Epithelial cell of proximal tubule (primary cell): ENCODE measurements around the gene PPFIA1. TPM values are rescaled to one million over a fixed set of nuclear protein-coding genes. Genes with fewer than 3 reads are reported as not detected.
A peak's percentile ranks its signal among the peaks of the same experiment; 100 is the strongest.

Source experiments
- DNase-seq: peaks from one replicate; pipeline ENCODE4 v3.0.0-alpha.2; 2011; ENCODE audit warnings: low read depth
- H3K4me3 ChIP-seq: 2 replicates; pipeline ENCODE4 v1.5.1; 2011; ENCODE audit warnings: low read depth, mild to moderate bottlenecking, low read length
- total RNA-seq: library from RNA; depleted of rRNA; stranded (reverse); fragments of >200 nt; gene quantifications from 2 replicates; pipeline ENCODE4 v1.2.3, GENCODE V29; 2015
- TF ChIP-seq, protein P1 (sequence below): conservative IDR thresholded peaks from 2 replicates; pipeline ENCODE4 v1.5.1; 2012; ENCODE audit warnings: low read depth, mild to moderate bottlenecking, low read length

Gene PPFIA1
- total RNA-seq, 1 donor from 2014 or later = 18.0 TPM

DNA sequence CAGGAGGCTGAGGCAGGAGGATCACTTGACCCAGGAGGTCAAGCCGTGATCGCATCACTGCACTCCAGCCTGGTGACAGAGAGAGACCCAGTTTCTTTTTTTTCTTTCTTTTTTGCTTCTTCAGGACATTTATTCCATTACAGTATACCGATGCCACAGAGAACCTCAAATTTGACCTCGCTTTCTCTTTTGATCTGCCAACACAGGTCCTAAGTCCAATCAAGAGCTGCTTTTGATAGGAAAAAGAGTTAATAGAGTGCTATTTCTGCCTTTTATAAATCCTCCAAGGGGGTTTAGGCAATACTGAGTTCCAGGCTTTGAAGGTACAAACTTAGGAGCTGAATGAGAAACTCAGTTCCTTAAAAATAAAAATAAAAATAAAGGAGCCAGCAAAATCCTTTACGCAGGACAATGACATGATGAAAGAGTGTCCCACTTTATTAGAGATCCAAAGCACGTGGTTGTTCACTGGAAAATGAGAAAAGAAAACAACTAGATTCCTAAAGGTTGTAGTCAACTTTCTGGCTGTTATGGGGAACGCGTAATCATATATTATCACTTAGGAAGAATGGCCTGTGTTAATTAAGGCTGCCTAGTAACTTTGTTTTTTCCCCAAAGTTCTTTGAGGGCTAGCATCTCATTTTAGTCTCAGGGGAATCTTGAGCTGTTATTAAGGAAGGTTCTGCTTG lies 40.2 kb upstream of the PPFIA1 start:
- TF ChIP-seq, protein P1, sequence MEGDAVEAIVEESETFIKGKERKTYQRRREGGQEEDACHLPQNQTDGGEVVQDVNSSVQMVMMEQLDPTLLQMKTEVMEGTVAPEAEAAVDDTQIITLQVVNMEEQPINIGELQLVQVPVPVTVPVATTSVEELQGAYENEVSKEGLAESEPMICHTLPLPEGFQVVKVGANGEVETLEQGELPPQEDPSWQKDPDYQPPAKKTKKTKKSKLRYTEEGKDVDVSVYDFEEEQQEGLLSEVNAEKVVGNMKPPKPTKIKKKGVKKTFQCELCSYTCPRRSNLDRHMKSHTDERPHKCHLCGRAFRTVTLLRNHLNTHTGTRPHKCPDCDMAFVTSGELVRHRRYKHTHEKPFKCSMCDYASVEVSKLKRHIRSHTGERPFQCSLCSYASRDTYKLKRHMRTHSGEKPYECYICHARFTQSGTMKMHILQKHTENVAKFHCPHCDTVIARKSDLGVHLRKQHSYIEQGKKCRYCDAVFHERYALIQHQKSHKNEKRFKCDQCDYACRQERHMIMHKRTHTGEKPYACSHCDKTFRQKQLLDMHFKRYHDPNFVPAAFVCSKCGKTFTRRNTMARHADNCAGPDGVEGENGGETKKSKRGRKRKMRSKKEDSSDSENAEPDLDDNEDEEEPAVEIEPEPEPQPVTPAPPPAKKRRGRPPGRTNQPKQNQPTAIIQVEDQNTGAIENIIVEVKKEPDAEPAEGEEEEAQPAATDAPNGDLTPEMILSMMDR = no peak

DNA sequence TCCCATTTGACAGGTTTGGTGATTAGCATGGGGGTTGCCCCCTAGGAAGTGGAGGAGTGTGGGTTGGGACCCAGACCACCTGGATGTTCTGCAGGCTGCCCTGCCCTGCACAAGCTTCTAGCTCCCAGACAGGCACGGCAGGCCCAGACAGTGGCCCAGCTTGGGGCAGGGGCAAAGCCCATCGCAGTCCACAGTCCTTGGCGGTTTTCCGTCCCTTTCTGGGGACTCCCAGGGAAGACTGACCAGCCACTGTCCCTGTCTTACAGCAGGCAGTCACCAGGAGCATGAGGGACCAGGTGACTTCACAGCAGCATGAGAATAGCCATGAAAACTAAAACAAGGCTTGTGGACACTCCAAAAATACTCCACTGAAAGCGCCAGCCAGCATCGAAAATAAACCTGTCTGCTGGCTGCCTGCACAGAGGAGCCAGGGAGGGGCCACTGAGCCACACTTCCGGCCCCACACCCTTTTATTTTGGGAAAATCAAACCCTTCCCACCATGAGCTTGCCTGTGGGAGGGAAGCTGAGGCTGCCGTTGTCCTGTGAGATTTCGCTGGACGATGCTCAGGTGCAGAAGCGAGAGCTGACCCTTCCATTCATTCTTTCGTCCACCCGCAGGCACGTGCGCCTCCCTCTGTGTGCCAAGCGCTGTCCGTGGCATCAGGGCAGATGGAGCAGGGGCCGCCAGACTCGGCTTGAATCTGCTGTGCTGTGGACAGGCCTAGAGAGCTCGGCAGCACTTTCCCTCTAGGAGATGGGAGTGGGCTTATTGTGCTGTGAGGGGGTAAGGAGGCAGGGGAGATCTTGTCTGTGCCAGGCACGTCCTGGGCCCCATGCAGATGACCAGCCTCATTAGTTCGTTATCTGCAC lies 39.4 kb upstream of the PPFIA1 start:
- H3K4me3 ChIP-seq = no peak overlapping the region
- no peak for DNase-seq
- TF ChIP-seq, protein P1 = no peak

More for the DNA sequence above, 40.2 kb upstream of the PPFIA1 start:
- H3K4me3 ChIP-seq = no peak overlapping the region
- no peak for DNase-seq

DNA sequence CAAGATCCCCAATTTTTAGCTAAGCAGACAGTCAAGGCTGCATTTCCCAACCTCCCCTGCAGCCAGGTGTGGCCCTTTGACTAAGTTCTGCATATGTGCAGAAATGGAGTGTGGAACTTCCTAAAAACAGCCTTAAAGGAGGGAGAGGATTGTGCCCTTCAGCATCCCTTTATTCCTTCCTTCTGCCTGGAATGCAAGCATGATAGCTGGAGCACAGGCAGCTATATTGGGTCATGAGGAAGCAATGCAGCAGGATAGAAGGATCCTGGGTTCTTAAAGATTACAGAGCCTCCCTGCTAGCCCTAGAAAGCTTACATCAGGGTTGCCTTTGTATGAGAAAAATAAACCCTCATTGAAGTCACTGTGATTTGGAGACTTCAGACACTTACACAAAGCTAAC lies 37.5 kb upstream of the PPFIA1 start:
- TF ChIP-seq, protein P1 = no peak
- H3K4me3 ChIP-seq = no peak overlapping the region
- no peak for DNase-seq

DNA sequence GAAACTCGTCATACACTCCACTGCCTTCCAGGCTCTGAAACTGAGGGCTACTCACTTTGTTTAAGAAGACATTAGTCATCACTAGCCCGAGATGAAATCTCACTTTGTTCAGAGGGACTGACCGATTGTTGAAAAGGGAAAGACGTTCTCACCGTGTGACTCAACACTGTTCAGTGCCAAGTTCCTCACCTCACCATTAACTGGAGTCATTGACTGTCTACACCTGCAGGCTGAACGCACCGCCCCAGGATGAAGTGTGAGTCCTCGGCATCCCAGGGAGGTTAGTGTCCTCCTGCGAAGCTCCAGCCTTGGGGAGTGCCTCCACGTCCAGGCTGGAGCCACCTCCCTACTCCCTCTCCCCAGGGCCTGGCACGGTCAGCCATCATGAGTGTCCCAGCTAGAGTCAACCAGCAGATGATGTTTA lies 37.0 kb upstream of the PPFIA1 start:
- H3K4me3 ChIP-seq = no peak overlapping the region
- TF ChIP-seq, protein P1 = no peak
- peak; percentile 96 for DNase-seq

DNA sequence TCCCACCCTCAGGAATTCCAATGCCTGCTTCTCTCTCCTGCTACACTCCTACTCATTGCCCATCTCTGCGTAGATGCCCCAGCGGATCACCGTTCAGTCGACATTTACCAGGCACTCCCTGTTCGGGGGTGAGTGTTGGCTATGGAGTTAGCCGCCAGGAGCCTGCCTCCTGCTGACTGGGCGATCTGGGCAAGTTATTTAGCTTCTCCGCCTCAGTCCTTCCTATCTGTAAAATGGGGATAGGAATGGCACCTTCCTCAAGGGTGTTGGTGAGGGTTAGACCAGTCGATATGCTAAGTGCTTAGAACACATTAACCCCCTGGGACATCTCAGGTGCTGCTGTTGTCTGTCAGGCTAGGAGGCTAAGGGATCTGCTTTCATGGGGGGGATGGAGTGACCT lies 36.5 kb upstream of the PPFIA1 start:
- TF ChIP-seq, protein P1 = no peak
- no peak overlapping the region for H3K4me3 ChIP-seq
- no peak for DNase-seq

DNA sequence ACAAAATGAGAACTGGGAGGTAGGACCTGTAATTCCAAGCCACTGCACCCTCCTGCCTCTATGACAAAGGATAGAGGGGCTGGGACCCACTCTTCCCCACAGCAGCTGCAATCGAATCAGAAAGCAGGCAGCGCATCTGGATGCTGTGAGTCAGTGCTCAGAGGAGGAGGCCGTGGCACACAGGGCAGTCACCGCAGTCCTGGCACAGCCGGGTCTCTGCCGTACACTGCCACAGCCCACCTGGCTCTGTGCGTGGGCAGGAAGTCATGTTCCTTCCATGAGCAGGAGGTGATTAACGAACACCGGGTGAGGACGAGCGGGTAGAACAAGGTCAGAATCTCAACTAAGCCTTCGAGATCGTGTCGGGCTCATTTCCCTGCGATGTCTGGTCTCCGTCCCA lies 30.2 kb upstream of the PPFIA1 start:
- no peak for DNase-seq
- TF ChIP-seq, protein P1 = no peak
- H3K4me3 ChIP-seq = no peak overlapping the region
